ENCODE data around the gene FAM118B. TPM values are rescaled to one million over a fixed set of nuclear protein-coding genes. Genes with fewer than 3 reads are reported as not detected.

Gene FAM118B
- total and polyA plus RNA-seq, 2 of the 4 experiments (the other 2 are of a cell fraction): 20.0 to 27.2 TPM

DNA sequence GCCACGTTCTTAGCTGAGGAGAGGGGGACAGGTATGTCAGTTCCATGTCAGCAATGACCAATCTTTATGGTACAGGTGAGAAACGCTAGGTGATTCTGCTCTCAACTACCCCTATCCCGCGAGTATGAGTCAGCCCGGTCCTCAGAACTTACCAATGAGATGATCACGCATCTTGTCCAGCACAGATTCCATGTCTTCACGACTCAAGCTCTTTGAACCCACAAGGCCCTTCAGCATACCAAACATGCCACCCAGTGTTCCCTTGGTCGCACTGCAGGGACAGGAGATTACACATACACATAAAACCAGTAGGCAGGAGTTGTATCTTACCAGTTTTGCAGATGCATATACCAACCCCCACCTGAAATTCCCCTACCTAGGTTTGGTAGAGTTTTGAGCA, 54.2 kb downstream of the FAM118B start:
- TF ChIP-seq NFE2L2 (IDR thresholded peaks at IDR 0.05; ENCODE audit: low read depth, low read length): no peak
- no peak for TF ChIP-seq MAFK (IDR thresholded peaks at IDR 0.05; ENCODE audit: low read depth, low read length)
- TF ChIP-seq RAD21 (IDR thresholded peaks at IDR 0.05; ENCODE audit: low read length): no peak
- no peak for TF ChIP-seq BHLHE40 (IDR thresholded peaks at IDR 0.05; ENCODE audit: low read depth, low read length)
- dilution Hi-C loops (cut with HindIII; ENCODE audit: low sequenced_read_pairs, unreplicated experiment) (no loop called here), intact Hi-C loops (cut with micrococcal nuclease) (no loop called here), in situ Hi-C loops (cut with MboI; ENCODE audit: low sequenced_read_pairs) (no loop called here)
- H3K27me3 ChIP-seq (ENCODE audit: control insufficient read depth, insufficient read depth, low read length): no peaks in the 10 kb centered on the region
- H4K91ac ChIP-seq (ENCODE audit: insufficient read depth, low read depth, low read length): no peak overlapping the region
- no peak overlapping the region for H4K8ac ChIP-seq (ENCODE audit: low read depth in 2 of 2, low read length in 2 of 2)
- BruUV-seq (replicated peaks): no TSS peak
- H3K4me3 ChIP-seq (ENCODE audit: insufficient read depth, low read depth, low read length): no peak overlapping the region
- WGBS, 2 experiments (ENCODE audit: extremely low coverage in 2 of 2, insufficient read length in 1 of 2): no CpG with 5 or more reads among the region's 8 CpGs
- no peak overlapping the region for H2BK20ac ChIP-seq (ENCODE audit: low read depth, low read length)
- ATAC-seq (ENCODE audit: low read depth) (no peak), DNase-seq (peak; percentile 11)
- H2BK5ac ChIP-seq (ENCODE audit: low read depth, low read length, poor library complexity, severe bottlenecking): no peak overlapping the region
- no peak overlapping the region for H2BK15ac ChIP-seq (ENCODE audit: low read depth, low read length)
- no peaks in the 10 kb centered on the region for H3K9me3 ChIP-seq (ENCODE audit: control insufficient read depth, insufficient read depth, low read length)
- no peak overlapping the region for H3K56ac ChIP-seq (ENCODE audit: extremely low read depth, insufficient read depth, low read length)
- peaks cover 47% of the 10 kb centered on the region for H3K36me3 ChIP-seq (ENCODE audit: control insufficient read depth, insufficient read depth, low read length)
- H2AK9ac ChIP-seq (replicated peaks; ENCODE audit: low read depth, low read length, poor library complexity): no peak overlapping the region
- H3K18ac ChIP-seq (ENCODE audit: low read depth, low read length): no peak overlapping the region
- ChIA-PET POLR2A (ENCODE audit: unreplicated experiment) (no interaction called here), CTCF (no interaction called here)
- peaks cover 9% of the 10 kb centered on the region; the same call in 1 of the 2 replicates for H4K20me1 ChIP-seq (ENCODE audit: insufficient read depth, low read length)
- H3K4me2 ChIP-seq (ENCODE audit: low read depth, low read length): no peak overlapping the region
- no peak overlapping the region for H3K4ac ChIP-seq (ENCODE audit: low read depth, low read length)
- H3K4me1 ChIP-seq (ENCODE audit: control insufficient read depth, insufficient read depth, low read length): peaks cover 3% of the 10 kb centered on the region; the same call in 1 of the 2 replicates
- peaks cover 46 to 74% of the 10 kb centered on the region in 2 experiments for H3K79me1 ChIP-seq (ENCODE audit: low read depth in 1 of 2, low read length in 2 of 2)
- no peak overlapping the region for H3K14ac ChIP-seq (replicated peaks; ENCODE audit: low read depth, low read length)
- no peak overlapping the region for H2BK120ac ChIP-seq (ENCODE audit: low read depth, low read length)
- H3K9ac ChIP-seq (ENCODE audit: low read depth, low read length): no peak overlapping the region
- no peak overlapping the region for H3K27ac ChIP-seq (ENCODE audit: insufficient read depth, low read length)
- no peak overlapping the region for H4K5ac ChIP-seq (ENCODE audit: low read depth, low read length)
- H2AK5ac ChIP-seq (ENCODE audit: low read depth, low read length): no peak overlapping the region
- peaks cover 10% of the 10 kb centered on the region; the same call in 1 of the 2 replicates for H3K9me1 ChIP-seq (ENCODE audit: insufficient read depth, low read length)
- H2AFZ ChIP-seq (replicated peaks; ENCODE audit: low read length, poor library complexity): no peak overlapping the region
- no peak overlapping the region for H3K23ac ChIP-seq (ENCODE audit: low read depth, low read length)
